Measurements from ENCODE around the gene TUBA4B.

TUBA4B gene

GRCh38 chr2:219218732-219219701 lies 34.0 kb upstream of the TUBA4B start, which contains the start of gene ABCB6:
ABCB6 (minus strand) TSS chr2:219218958; CDS start chr2:219218673, 285 bp downstream.
- DNase-seq, result peak; percentile 89

- DNase-seq, result no peak
These were observed 33.1 kb upstream of the TUBA4B start for GRCh38 chr2:219219784-219220532.

DNA sequence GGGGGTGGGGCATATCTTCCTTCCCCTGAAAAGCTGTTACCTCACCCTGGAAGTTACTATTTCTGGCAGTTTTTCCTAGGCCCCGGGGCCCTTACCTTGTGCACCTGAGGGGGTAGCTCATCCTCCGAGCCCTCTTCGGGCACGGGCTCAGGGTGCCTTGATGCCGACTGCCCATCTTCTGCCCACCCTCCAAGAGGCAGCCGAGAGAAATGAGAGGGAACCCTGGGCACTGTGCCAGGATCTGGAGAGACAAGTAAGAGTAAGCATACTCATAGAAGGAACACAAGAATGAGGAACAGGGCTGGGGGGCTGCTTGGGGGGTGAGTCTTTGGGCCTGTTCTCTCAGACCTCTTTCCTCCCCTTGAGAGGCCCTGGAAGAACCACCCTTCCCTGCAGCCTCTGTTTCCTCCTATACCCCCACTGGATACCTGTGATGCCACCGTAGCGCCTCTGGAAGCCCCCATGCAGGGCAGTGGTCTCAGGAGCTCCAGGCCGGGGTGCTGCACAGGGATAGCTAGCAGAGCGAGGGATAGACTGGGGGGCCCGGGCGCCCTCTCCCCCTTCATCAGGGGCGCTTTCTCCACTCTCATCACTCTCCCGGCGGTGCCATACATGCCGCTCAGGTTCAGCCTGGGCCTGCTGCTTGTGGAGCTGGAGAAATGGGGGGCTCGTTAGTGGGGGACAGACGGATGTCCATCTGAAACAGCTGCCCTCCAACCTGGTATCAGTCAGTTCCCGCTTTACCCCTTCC lies 32.2 kb upstream of the TUBA4B start:
- no peak for DNase-seq

DNA sequence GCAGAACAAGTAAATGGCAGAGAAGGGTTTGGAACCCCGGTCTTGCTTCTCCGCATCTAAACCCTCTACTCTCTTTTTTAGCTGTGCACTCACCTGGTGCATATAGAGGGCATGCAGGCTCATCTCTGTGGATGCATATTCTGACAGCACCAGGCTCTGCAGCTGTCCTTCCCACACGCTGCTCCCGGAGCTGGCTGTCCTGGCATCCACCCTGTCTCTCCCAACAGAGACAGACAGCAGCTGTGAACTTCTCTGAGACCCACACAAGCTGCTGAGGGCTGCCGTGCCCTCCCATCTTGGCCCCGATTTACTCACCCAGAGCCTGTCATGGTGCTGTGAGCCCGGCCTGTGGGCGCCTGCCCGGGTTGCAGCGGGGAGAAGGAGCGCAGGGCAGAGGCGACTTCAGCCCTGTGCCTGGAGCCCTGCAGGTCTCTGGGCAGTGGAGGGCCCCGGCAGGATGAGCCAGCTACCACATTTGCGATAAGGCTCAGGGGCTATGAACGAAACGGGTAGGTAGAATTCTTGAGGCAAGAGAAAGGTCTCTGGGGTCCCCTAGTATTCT lies 31.0 kb upstream of the TUBA4B start:
- DNase-seq, result no peak

DNA sequence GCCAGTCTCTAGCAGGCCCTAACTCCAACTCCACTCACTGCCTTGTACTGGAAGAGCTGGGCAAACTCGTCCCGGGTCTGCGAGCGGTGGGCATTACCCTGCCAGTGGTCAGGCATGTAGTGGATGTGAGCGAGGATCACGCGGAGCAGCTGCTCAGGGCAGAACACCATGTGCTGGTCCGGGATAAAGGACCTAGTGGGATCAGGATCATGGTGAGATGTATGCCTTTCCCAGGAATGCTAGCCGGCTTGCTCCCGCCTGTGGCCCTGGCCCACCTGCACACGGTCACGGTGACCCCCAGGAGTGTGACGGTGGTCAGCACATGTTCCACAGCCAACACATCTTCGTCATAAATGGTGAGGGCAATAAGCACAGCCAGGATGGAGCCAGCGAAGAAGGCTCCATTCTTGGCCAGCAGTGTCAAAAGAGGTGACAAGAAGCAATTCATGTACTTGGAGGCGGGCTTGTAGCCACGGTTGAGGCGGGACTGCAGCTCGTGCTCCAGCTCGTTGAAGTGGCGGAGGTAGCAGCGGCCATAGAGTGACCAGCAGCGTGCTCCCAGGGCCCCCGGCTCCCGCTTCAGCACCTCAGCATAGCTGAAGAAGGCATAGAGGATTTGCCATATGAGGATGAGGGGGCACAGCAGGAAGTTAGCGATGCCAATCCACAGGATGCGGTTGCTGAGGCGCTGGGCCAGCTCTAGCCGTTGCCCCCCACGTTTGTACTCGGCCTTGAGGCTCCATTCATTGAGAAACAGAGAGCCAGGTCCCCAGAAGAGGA lies 29.0 kb upstream of the TUBA4B start:
- DNase-seq, result no peak

GRCh38 chr2:219225350-219225749 lies 27.7 kb upstream of the TUBA4B start:
- DNase-seq, result no peak

DNA sequence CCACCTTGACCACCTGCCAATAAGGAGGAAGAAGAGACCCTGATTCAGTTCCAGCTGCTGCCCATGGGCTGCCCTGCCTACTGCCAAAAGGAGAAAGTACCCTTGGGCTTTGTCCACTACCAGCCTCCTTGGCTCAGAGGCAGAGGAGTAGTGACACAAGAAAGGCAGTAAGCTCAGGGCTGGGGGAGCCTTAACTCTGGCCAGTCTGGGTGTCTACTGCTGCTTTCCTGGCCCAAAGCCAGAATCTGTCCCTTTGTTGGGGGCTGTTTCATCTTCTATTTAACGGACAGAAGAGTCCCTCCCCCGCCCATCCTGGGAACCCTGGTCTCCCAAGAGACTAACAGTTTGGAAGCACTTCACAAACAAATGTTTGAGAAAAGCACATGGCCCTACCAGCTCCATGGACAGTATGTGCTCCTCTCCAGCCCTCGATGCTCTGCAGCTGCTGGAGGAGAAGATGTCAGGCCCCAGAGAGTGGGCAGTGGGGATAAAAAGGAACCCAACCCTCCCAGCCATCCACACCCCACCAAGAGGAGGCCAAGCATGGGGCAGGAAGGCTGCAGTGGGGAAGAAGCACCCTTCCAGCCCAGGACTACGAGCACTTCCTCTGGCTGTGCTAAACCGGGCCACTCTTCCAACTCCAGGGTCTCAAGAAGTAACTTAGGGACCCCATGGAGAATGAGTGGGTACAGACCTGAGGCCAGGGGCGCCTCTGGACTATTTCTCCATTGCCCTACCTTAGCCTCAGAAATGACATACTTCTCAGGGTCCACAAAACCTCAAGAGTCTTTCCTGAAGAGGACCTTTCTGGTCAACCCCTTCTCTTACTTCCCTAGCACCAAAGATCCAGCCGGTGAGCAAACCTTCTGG lies 24.8 kb upstream of the TUBA4B start:
- DNase-seq, result no peak

- no peak for DNase-seq
These were observed 24.1 kb upstream of the TUBA4B start for GRCh38 chr2:219228911-219229304.

- DNase-seq, result peak; percentile 99
These were observed 23.6 kb upstream of the TUBA4B start, which contains the start of the genes ANKZF1 and ATG9A for GRCh38 chr2:219229305-219230058. ANKZF1 (plus strand) TSS chr2:219229806; CDS start chr2:219230258, 452 bp downstream. ATG9A (minus strand) TSS chr2:219229636; CDS start chr2:219228024, 1,612 bp downstream.

GRCh38 chr2:219230059-219230540 lies 22.9 kb upstream of the TUBA4B start:
- DNase-seq, result peak; percentile 39

DNA sequence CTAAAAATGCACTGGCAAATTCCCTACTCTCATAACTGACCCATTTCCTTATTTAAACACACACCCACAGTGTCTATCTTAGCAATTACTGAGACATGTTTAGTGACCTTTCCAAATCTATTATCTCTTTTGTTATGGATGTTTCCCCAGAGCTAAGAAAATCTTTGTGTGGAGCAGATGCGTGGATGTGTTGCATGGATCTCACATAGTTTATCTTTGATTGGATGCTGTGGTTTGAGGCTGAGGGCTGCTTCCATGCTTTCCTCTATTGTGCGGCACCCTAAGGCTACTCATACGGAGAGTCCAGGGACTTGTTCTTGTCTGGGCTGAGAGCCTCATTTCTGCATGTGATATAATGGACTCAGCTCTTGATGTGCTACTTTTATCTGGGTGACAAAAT lies 18.7 kb upstream of the TUBA4B start:
- DNase-seq, result no peak

DNA sequence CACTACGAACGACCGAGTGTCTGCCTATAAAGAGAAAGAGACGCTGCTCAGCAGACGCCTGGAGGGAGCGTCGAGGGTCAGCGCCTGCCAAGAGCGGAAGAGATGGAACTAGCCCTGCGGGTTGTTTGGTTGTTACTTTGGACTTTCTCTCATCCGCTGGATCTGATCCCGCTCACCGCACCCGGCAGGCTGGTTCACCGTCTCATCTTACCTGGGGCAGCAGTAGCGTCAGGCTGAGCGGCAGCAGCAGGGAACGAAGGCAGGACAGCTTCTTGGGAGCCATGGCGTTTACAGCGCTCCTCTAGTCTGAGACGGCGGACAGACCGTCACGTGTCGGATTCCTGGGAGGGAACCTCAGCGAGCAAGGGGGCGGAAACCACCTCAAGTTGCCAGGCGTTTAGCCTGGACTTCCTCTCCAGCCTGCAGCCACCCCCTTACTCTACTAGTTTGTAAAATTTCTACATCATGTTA lies 9.7 kb upstream of the TUBA4B start:
- DNase-seq, result no peak

- no peak for DNase-seq
These were observed 8.3 kb upstream of the TUBA4B start for GRCh38 chr2:219244789-219245147.

GRCh38 chr2:219245148-219245898 lies 7.7 kb upstream of the TUBA4B start, which contains the start of the genes GLB1L and STK16:
GLB1L (minus strand) TSS chr2:219245444; CDS start chr2:219243573, 1,871 bp downstream.
STK16 (plus strand) TSS chr2:219245479; CDS start chr2:219246000, 521 bp downstream.
- DNase-seq, result peak; percentile 89

DNA sequence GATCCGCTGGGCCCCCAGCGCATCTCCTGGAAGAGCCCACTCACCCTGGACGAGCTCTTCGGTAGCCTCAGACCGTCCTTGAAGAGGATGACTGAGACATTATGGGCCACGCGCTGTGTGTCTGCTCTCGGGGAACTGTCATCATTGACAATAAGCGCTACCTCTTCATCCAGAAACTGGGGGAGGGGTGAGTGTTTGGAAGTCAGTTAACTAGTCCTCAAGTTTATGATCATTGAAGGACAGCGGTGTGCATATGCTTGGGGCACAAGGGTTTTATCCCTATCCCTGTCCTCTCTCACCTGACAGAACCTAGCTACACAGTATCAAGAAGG lies 7.2 kb upstream of the TUBA4B start:
- DNase-seq, result no peak

GRCh38 chr2:219246559-219246958 lies 6.5 kb upstream of the TUBA4B start:
- DNase-seq, result no peak

DNA sequence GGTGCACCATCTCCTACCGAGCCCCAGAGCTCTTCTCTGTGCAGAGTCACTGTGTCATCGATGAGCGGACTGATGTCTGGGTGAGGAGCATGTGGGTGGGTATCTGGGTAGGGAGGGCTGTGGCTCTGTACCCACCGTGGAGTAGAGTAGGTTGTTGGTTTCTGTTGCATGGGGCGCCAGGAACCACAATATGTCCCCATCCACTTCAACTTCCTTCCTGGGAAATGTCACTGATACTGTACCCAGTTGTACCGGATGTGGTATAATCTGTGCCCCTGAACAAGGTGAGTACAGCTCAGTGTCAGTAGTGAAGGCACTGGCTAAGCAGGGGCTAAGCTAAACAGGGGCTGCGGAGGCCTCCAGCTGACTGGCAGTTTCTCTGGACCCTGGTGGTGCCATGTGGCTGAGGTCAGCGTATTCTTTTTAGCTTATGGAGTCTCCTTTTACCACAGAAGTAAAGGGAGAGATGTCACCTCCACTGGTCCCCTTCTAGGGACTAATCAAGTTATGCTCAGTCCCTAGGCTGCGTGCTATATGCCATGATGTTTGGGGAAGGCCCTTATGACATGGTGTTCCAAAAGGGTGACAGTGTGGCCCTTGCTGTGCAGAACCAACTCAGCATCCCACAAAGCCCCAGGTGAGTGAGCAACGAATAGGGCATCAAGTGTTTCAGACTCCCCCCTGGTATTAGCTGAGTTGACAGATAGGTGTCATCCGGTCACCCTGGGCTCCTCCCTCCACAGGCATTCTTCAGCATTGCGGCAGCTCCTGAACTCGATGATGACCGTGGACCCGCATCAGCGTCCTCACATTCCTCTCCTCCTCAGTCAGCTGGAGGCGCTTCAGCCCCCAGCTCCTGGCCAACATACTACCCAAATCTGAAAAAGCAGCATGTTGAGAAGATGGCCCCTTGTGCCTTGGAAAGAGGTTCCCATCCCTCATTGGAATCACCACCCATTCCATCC lies 5.1 kb upstream of the TUBA4B start:
- peak; percentile 82 for DNase-seq

DNA sequence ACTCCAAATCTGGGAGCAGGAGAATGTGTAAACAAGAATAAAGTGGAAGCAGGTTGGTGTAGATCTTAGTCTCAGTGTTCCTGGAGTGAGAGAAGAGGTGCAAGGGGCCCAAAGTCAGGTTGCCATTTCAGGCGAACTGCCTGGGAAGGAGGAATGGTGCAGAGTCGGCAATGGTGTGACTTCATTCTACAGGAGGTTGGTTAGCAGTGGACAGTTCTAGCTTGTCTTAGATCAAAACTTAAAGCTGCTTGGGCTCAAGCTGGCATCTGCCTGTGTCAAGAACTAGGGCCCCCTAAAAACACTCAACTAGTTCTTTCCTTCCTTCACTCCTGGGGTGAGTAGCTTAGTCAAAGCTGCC lies 4.2 kb upstream of the TUBA4B start:
- no peak for DNase-seq

All from CD4-positive, alpha-beta T cell treated with Interleukin-12 subunit alpha and Interleukin-12 subunit beta, for 1 hour (primary cell).